DLD1 (cell line): Measurements from ENCODE around the gene BCAS1.

ENCODE experiments used
- in situ Hi-C: cut with HindIII; loops from 2 replicates; pipeline ENCODE4 v1.10.0; 2017; ENCODE audit warnings: low sequenced_read_pairs

Gene BCAS1

DNA sequence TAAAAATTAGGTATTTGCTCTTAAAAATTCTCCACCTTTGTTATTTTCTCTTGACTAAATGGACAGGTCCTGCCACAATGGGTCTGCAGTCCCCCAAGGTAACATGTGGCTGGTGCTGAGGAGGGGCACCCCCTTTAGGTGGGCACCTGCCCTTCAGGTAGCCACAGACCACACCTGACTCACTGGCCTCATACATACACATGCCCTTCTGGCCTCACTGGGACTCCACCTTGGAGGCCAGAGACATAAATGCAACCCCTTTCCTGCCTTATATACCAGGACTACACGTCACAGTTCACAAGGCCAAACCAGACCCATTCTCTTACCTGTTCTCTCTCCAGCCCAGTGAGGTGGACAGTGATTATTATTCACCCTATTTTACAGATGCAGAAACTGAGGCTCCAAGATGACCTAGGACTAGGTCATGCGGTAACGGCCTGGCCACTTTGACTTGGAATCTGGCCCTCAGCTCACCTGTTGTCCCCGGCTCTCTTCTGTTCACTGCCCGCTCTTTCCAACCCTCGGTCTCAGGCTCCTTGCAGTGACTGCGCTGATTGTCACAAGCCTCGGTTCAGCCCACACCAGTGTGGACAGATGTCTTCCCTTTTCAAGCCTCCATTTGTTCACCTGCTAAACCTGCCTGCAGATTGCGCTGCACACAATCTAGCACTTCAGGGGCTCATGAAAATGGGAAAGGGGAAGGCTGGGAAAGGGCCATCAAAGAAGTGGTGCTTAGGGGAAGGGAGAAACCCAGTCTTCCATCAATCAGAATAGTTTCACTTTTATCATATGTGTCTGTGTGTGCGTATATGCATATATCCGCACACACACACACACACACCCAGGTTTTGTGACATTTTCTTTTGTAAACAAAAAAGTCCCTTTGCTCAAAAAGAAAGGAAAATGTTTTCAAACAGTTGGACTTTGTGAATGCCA, 121.7 kb downstream of the BCAS1 start:
- in situ Hi-C loops: no loop called here

DNA sequence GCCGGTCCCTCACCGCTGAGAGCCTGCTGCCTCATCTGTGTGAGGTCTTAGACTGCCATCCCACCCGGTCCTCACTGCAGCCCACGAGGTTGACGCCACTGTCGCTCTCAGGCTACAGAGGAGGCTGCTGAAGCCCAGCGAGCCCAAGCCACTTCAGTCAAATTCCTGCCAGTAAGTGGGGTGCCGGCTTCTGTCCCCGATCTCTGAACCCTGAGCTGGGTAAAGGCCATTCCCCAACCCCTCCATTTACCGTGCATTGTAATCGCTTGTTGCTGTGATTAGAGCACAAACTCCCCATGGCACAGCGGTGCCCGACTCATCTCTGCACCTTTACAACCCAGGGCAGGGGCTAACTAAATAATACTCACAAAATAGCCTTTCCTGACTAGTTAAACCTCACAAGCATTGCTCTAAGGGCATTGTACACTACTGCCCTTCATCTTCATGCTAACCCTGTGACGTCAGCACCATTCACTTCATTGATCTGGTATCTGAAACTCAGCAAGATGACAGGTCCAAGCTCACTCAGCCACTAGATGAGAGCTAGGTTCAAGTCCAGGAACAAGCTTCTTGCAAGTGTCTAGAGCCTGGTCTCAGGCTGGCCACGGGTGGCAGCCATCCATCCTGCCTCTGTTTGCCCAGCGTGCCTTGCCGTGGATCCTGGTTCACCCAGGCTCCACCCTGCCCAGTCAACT, 122.7 kb downstream of the BCAS1 start:
- in situ Hi-C loops: no loop called here

DNA sequence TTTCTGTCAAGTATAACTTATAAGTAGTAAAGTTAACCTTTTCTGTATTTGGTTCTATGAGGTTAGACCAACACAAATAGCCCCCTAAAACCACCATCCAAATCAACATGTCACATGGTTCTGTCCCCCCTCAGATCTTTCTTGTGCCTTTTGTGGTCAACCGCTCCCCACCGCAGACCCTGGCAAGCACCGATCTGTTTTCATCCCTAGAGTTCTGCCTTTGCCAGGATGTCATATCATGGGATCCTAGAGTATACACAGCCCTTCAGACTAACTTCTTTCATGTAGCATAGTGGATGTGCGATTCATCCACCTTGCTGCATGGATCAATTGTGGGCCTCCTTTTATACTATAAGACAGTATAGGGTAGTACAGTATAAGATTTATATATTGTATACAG, 124.3 kb downstream of the BCAS1 start:
- in situ Hi-C loops: no loop called here

DNA sequence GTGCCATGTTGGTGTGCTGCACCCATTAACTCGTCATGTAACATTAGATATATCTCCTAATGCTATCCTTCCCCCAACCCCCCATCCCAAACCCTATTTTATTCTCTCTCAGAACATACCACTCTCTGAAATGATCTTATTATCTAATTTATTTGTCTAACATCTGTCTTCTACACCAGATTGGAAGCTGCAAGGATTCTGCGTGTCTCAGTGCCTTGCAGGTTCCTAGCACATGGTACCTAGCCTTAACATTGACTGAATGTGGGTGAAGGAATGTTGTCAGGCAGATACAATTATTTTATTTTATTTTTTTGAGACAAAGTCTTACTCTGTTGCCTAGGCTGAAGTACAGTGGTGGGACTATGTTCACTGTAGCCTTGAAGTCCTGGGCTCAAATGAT, 124.9 kb downstream of the BCAS1 start:
- in situ Hi-C loops: no loop called here

DNA sequence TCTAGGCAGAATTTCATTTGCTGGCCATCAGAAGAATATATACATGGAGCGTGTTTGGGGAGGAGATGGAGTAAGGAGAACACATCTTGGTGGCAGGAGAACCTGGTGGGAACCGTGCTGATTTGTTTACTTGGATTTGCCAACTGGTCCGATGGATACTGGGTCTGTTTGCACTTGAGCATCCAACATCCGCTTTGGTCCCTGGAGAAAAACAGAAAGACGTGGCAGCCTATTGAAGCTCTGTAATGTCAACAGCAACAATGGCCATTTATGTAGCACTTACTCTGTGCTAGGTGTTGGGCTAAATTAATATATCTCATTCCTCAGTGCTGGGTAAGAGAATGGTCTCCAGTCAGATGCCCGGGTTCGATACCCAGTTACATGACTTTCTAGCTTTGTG, 125.6 kb downstream of the BCAS1 start:
- in situ Hi-C loops: no loop called here

DNA sequence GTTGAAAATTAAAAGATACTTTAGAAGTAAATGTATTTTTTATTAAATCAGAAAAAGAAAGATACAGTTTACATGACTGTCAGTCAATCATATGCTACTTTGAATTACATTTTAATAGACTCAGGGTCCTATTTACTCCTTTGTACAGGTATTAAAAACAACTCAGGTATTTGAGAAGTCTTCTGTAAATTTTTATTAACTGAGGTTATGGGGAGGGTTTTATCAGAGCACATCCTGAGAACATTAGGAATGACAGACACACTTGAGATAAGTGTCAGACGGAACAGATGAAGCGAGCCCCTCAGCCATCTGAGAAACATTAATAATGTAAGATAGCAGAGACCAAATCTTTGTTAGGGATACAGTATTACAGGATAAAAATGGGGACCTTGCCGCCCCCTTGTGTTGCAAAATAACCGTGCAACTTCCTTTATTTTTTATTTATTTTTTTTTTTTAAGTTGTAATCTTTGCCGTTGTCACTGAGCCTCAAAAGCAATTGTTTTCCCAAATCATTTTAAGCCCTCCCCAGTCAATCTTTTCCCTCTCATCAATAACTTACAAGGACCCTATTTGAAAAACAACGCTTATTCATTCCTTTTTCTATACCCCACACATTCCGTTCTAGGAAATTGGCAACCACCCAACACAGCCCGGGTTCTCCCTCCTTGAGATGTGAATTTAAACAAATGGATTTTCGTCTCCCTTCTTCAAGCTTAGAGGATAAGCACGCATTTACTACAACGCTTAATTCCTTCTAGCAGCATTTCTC, 126.7 kb downstream of the BCAS1 start:
- in situ Hi-C loops: no loop called here

DNA sequence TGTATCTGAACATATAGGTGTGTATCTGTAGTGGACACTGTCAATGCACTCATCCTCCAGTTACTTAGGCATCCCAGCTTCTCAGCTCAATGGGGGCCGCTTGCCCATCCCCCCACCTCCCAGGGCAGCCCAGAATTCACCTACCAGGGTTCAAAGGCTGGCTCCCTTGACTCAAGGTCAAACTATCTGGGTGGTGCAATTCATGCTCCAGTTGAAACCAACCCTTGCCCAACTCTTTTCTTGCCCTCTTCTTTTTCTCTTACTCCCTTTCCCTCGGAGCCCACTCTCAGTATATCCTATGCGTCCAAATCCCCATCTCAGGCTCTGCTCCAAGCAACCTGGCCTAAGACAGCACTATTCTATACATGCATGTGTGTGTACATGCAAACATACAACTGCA, 127.4 kb downstream of the BCAS1 start:
- in situ Hi-C loops: no loop called here

DNA sequence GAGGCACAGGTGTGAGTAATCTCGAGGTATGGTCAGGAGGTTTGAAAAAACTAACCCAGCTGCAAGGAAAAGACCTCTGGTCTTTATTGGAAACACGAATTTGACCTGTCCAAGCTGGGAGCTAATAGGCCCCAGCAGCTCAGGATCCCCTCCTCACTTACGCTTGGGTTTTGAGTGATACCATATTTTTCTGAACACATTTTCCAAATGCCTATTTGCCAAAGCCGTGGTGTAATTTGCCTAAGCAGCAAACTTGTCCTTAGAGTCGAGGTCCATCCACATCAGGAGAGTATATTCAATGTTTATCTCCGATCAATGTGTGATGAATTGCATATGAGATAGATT, 128.0 kb downstream of the BCAS1 start:
- in situ Hi-C loops: no loop called here

DNA sequence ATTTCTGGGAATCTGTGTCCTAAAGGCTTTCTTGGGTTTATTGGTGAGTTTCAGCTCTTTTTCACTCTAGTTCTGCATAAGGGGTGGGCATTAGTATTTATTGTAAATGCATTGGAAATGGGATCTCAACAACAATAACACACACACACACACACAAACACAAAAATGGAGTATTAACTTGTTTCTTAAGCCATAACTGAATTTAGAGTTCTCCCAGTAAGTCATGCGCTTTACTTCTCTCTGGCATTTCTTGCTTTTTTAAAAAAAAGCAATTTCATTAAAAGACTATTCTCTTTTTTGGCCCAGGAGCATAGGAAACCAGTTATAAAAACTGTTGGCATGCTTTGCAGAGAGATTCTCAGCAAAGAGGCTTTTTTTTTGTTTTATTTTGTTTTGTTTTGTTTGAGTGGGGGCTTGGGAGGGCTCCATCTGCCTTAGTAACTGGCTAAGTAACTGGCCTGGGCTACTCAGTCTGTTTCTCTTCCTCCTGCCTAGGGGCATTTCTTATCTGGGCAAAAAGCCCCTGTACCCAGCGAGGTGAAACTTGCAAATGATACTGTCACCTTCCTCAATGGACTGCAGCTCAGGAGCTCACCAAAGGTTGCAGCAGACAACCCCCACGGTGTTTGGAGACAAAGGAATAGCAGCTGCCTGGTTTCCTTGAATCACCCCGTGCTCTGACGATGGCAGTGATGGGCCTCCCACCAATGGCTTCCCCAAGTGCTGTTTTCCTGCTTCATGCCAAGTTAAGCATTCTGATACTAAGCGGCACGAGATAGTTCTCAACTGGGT, 128.5 kb downstream of the BCAS1 start:
- in situ Hi-C loops: no loop called here

DNA sequence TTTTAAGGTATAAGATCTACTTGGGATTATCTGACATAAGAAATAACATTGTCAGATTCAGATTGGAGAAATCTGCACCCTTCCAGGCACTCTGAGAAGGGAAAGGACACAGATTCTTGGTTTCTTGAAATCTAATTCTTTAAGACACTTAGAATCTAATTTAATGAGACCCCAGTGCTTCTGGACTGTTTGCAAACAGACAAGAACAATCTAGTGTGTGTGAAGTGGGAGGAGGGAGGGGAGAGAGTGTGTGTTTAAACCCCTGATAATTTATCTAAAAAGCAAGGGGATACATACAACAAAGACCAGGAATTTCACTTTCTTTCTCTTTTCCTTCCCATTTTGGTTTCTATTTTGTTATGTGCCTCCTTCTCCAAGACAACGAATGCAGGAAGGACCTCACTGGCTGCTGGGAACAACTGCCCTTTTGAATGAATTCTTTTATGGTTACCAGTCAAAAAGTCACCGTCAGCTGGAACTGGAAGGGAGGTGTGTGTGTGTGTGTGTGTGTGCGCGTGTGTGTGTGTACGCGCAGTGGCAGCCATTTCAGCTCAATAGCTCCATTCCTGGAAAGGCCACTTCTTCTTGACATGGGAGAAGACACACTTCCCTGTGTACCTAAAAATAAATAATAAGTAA, 129.4 kb downstream of the BCAS1 start:
- in situ Hi-C loops: no loop called here

DNA sequence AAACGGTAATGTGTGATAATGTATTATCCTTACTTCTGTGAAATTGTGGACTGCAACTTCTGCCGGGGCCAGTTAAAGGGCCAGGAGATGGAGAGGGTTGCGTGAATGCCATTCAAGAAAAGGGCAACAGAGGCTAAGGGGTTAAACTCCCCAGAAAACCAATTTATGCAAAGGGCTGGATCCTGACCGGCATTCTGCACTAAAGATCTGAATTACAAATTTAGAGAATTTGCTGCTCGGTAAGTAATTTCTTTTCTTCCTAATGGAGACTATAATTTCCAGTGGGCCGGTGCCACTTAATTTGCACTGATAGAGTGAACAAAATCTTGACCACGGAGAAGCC, 130.1 kb downstream of the BCAS1 start:
- in situ Hi-C loops: no loop called here

DNA sequence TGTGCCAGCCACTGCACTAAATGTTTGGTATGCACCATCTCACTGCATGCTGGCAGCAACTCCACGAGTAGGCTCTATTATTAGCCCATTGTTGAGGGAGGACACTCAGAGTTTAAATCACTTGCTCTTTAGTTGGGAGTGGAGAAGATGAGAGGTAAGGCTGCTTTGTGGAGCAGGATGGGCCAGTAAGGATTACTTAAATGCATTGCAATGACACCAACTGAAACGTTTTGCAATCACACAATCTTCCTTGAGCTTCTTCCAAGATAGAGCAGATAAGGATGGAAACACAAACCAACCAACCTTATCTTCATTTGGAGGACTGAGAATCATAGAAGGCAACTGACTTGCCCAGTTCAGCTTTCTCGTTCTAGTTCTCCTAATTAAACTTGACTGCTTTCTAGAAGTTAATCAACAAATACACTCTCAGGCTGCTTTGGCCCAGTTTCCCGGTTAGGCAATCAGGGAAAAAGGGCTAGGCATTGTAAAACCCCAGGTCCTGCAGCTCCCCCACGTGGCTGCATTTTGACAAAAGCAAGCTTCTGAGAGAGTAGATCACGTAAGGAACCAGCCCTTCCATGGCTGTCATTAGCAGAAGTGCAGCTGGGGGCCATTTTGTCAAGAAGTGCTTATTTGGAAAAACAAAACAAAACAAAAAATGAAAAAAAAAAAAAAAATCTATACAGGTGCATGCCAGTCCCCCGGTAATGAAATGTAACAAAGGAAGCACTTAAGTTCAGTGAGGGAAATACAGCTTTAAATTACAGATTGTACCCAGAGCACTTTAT, 130.6 kb downstream of the BCAS1 start:
- in situ Hi-C loops: no loop called here

DNA sequence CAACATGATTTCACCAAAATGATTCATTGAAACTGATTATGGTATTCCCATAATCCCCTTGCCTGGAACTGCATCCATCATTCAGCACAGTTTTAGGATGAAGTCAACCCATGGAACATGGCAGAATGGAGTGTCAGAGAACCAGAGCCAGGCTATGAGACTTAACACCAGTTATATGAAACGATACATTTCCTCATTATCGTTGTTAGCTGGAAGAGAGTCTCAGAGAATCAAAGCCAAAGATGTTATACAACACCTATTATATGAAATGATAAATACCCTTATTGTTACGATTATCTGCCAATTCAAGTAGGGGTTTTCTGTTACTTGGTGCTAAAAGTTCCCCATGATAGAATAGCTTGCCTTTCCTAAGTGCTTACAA, 131.2 kb downstream of the BCAS1 start:
- in situ Hi-C loops: no loop called here

DNA sequence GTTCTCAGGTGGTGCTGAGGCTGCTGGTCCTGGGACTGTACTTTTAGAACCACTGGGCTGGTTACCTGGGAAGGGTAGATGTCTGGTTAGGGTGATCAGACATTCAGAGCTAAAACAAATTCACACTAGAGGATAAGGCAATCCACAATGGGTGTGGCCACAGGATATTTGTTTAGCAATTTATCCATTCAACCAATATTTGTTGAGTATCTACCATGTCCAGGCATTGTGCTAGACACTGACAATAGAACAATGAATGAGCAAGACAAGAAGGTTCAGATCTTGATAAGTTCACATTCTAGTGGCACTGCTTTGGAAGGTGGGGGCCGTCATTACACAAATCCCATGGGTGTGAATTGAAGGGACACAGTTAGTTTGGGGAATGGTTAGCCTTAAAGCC, 131.7 kb downstream of the BCAS1 start:
- in situ Hi-C loops: no loop called here

DNA sequence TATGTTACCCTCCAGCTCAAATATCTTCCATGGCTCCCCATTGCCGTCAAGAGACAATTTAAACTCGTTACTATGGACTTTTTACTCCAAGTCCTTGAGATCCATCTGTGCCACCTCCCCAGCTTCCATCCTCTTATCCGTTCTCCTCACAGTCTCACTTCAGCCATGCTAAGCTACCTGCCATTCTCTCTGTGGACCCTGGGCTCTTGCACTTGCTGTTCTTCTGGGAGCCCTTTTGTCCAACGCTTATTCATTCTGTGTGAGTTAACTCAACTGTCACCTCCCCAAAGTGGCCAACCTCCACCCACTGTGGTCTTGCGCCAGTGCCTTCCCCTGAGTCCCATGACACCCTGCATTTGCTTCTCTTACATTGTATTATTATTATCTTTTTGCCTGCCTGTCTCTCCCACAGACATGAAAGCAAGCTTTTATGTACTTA, 132.4 kb downstream of the BCAS1 start:
- in situ Hi-C loops: no loop called here

DNA sequence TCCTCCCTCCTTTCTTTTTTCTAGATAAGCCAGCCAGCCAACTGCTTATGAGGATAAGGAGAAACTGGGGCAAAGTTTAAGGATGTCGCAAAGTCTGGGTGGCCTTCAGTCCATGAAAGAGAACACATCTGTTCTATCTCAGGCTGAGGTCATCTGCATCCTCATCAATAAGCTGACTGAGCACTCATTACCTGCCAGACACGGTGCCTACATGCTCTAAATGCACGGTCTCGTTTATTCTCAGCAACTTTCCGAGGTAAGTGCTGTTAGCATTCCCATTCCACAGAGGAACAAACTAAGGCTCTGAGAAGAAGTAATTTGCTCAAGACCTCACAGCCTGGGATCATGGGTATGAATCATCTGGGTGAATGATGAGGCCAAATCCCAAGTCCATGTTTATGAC, 133.1 kb downstream of the BCAS1 start:
- in situ Hi-C loops: no loop called here

DNA sequence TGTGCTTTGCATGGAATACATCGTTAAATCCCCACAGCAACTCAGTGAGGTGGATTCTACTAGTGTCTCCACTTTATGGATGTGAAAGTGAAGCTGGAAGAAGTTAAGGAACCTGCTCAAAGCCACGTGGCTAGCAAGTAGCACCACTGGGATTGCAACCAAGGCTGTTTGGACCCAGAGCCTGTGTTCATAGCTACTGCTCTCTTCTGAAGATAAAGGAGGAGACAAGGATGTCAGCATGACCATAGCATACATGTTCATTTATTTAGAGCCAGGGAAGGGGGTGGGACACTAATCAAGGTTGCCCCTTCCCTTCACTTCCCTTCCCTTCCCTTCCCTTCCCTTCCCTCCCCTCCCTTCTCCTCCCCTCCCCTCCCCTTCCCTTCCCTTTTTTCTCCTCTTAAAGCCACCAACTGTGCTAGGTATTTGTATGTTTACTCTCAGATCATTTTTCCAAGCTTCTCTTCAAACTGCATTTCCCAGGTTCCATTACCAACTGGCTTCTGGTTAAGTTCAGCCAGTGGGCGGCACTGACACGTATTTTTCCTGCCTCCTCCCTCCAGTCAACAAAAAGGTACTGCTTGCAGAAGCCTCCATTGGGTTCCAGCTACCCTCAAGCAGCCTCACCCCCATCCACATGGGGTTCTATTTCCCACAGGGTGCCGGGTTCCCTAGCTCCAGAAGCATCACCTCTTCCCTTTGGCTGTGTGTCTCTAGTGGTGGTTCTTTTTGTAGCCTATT, 134.9 kb downstream of the BCAS1 start:
- in situ Hi-C loops: no loop called here

DNA sequence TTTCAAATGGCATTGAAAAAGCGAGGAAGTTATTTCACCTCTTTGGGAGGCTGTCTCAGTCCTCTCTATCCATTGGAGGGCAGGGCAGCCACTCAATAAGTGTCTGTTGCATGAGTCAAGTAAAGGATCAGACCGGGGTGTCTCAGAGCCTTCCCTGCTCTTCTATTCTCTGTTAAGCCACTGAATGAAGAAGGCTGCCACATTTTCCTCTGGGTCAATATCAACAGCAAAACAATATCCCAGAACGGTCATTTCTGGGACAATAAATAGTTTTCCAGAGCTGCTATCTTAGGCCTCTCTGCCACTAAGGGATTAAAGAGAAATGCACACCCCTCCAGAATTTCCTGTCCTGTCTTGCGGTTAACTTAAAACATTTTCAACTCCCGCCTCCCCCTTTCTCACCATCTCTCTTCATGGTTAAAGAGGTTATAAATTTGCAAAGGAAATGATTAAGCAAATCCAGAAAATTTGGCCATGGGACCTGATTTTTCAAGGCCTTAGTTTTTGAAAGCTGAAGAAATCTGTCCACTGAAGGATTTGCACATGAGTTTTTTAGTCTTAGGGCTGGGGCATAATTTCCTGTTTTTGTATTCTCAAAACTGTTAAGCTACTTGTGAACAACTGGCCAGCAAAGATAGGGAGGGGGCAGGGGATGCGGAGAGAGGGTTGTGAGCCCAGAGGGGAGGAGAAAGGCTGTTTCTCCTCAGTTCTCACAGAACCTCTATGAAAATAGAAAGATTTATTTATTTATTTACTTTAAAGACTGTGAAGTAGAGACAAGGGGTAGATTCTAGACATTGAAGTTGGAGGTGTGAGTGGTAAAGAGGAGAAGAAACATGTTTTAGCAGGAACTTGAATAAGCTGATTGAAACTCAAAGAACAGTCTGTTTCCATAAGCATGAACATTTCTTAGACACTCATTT, 135.7 kb downstream of the BCAS1 start:
- in situ Hi-C loops: no loop called here
